SU-DHL-6 (cell line): ENCODE measurements around the gene ESYT2.

ENCODE experiments used
- CTCF ChIP-seq: fragments of 200-600 bp; sonication (generic); IDR thresholded peaks from one replicate; pipeline ENCODE4 v1.5.1; 2017; ENCODE audit warnings: antibody characterized with exemption, mild to moderate bottlenecking, low read length, moderate library complexity; ENCODE audit not compliant: insufficient read depth, poor library complexity, severe bottlenecking
- EZH2phosphoT487 ChIP-seq: fragments of 200-600 bp; sonication (generic), shearing (Covaris generic); conservative IDR thresholded peaks from 2 replicates; pipeline ENCODE4 v1.6.1; 2018; ENCODE audit warnings: mild to moderate bottlenecking, antibody characterized with exemption, low read length, moderate library complexity, mixed read lengths

- TF ChIP-seq CTCF (no peak), EZH2phosphoT487 (no peak)
These were observed 103.9 kb downstream of the ESYT2 start for GRCh38 chr7:158725506-158725800.
